Measurements from ENCODE around the gene ARHGAP8. TPM values are rescaled to one million over a fixed set of nuclear protein-coding genes. Genes with fewer than 3 reads are reported as not detected.
"Not testable (repeated sequence)": the region's sequence is repeated elsewhere in the genome, so short reads cannot be mapped to it uniquely, and the experiment has no call there.

The ARHGAP8 gene
- total RNA-seq, 1 donor from 2014 or later: not detected

DNA sequence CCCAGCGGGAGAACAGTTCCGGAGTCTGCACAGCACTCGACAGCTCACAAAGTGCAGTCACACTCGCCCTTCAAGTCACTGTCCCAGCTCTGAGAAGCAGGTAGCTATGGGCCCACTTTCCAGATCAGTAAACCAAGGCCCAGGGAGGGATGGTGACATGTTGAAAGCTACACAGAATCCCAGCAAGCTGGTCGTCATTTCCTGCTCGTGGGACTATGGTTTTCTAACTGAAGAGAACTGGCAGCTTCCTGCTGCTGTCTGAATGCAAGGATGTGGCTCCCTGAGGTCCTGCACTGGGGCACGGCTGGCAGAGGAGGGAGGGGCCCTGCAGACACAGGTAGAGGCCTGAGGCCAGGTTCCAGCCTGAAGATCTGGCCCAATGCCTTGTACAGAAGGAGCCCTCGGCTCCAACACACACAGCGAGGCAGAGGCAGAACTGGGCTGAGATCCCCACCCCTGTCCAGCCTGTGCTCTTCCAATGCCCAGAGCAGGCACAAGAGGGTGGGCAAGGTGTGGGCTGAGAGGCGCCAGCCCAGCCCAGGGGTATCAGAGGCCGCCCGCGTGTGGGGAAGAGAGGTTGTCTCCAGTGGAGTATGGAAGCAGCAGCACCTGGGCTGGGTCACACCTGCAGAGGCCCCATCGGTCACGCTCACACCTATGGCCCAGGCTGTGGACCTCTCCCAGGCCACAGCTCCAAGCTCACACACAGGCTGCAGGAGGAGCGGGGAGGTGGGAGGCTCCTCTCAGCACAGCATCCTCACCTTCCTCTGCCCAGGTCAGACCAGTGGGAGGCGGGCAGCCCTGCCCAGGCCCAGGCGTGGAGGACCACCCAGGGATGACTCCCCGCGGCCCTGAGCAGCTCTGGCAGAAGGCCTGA lies 138.3 kb downstream of the ARHGAP8 start:
- DNase-seq: no peak

DNA sequence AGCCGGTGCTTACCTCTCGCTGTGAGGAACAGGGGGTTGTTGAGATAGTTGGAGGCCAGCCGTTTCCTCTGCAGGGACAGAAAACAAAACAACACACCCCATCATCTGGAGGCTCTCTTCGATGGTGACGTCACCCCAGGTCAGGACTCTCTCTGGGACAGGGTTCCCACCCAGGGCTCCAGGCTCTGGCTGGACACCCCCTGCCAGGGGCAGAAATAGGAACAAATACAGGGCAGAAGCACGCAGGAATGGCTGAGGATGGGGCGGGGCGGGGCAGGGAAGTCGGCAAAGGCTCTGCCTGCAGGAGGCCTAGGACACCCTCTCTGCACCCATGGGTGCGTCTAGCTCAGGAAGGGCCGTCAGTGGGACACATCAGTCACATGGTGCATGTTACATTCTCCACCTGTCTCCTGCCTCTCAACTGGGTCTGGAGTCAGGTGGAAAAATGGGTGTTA lies 138.9 kb downstream of the ARHGAP8 start:
- DNase-seq: no peak

GRCh38 chr22:44891791-44892190 lies 139.4 kb downstream of the ARHGAP8 start:
- DNase-seq: no peak

DNA sequence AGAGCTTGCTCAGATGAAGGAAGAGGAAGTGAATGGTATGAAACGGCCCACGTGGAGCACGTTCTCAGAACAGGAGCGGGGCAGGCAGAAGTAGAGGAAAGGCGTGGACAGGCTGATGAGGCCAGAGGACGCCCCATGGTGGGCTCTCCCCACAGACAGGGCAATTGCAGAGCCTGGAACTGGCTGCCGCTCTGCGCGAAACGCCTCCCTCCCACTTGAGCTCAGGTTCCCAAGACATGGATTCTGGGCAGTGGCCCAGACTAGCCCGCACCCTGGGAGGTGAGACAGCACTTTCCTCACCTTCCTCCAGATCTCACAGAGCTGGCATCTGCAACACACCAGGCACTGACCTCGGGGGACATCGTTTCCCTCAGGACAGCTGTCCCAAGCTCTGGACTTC lies 139.9 kb downstream of the ARHGAP8 start:
- no peak for DNase-seq

DNA sequence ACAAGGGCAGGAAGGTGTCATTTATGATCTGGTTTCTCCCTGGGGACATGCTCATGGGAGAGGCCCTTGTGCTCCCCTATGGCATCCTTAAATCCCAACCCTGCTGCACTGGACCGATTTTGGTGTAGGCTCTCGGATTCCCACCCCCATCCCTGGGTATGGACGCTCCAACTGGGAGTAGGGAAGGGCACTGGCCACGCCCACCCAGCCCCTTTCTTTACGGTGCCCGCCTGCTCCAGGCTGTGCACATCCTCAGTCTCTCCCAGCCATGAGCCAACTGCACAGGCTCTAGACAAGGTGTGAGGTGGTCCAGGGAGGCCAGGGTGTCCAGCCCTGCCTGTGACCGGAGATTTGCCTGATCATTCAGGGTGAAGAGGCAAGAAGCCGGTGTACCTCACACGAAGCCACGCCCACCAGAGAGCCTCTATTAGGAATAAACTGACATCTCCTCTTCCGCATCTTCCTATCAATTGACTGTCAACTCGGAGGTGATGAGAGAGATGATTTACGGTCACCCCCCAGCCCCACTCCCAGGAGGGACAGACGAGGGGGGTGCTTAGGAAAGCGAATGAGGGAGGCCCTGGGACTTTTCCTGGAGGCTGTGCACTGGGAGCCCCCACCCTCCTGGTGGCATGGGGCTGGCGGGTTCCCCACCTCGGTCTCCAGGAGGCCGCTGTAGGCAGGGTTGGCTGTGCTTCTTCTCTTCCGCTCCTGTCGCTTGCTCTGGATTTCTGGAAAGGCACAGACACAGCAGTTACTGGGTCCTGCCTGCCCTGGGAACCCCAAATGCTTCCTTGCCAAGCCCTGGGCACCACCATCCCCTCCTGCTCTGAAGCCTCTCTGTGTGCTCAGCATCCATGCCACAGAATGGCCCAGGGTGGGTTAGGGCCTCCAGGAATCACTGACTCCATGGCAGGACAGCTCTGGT lies 140.7 kb downstream of the ARHGAP8 start:
- no peak for DNase-seq

DNA sequence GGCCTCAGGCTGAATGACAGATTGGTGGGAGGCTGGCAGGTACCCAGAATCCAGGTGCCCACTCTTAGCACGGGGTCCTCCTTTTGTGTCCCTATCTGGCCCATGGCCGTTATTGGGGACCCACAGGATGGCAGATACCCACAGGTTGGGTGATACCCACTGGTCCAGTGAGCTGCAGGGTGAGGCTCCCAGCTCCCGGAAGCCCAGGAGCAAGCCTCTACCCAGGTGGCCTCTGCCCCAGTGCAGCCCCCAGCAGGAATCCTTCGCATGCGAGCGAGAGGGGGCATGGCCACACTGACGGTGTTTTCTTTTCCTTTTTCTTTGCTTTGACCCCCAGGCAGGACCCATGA lies 141.3 kb downstream of the ARHGAP8 start:
- DNase-seq: no peak

DNA sequence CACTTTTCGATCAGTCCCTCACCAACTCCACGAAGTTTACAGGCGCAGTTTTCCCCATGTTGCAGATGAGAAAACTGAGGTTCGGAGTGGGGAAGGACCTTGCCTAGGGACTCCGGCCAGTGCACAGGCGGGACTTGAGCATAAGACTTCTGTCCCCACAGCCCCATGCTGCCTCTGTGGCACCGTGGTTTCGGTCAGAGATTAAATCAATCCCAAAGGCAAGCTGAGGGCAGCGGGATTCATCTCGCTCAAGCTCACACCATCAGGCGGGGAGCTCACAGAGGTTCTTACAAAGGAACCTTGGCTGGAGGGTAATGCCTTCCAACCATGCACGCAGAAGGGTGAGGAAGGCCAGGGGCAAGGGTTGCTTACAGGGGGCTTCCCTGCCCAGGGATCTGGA lies 141.9 kb downstream of the ARHGAP8 start:
- no peak for DNase-seq

GRCh38 chr22:44894782-44895181 lies 142.4 kb downstream of the ARHGAP8 start:
- no peak for DNase-seq

DNA sequence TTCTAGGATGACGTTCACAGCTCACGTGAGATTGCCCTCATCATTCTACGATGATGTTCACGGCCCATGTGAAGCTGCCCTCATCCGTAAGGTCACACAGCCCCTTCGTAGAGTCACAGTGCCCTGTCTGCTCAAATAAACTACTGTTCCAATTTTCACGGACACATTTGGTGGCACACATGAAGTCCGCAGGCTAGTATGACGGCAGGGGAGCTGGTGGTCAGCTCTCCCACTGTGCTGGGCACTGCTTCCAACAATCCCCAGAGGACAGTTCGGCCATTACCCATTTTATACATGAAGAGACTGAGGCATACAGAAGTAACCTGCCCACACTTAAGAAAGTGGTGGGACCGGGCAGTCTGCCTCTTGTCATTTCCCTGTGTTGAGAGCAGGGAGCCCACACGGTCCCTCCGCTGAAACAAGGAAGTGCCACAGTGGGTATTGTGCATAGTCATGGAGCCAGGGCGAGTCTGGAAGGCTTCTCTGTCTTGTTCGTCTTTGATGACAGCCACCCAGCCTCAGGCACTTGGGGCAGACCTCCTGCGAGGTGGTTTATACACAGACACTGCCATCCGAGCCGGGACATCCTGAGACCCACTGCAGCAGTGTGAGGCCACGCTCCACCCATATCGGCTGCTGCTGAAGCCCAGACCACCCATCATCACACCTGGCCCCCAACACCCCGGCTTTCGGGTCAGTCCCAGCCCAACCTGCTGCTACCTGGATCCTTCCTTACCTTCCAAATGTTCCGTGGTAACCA lies 143.1 kb downstream of the ARHGAP8 start:
- no peak for DNase-seq

DNA sequence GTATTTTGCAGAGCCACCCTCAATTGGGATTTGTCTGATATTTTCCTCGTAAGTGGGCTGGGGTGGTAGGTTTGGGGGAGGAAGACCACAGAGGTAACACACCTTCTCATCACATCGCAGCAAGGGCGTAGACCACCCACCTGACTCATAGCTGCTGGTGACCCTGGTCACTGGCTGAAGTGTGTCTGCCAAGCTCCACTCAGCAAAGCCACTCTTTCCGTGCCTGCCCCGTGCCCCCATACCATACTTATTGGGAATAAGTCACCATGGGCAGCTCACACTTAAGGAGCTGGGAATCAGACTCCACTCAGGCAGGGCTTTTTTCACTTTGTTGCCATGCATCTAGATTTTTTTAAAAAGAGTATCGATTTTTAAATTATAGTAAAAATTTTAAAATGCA lies 145.9 kb downstream of the ARHGAP8 start:
- no peak for DNase-seq

- peak; percentile 24 for DNase-seq
These were observed 148.9 kb downstream of the ARHGAP8 start for GRCh38 chr22:44901301-44901700.

DNA sequence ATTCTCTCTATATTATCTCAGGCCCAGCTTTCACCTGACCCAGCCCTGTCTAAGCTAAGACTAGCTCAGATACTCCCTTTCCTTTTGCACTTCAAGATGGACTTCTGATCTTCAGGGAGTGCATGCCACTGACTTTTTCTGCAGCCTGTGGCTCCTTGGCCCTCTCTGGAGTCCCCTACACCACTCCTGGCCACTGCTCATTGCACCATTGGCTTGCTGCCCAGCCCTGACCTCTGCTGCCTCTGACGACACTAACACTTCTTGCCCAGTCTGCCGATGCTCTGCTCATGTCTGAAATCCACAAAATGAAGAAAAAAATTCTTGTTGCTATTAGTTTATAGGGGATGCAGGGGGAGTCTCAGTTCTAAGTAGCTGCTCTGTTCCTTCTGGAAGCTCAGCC lies 150.8 kb downstream of the ARHGAP8 start:
- not testable (repeated sequence) for DNase-seq

DNA sequence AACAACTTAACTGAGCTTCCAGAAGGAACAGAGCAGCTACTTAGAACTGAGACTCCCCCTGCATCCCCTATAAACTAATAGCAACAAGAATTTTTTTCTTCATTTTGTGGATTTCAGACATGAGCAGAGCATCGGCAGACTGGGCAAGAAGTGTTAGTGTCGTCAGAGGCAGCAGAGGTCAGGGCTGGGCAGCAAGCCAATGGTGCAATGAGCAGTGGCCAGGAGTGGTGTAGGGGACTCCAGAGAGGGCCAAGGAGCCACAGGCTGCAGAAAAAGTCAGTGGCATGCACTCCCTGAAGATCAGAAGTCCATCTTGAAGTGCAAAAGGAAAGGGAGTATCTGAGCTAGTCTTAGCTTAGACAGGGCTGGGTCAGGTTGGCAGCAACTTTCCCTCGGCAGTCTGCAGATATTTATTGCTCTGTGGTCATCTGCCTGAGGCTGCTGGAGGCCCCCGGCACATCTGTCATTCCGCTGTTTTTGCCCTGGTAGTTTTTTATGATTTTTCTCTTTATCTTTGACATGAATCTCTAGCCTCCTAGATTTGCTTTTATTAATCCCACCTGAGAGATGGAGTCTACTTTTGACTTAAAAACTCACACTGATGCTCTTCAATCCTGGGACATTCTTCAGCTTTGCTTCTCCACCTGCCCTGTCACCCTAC lies 152.2 kb downstream of the ARHGAP8 start:
- DNase-seq: not testable (repeated sequence)

DNA sequence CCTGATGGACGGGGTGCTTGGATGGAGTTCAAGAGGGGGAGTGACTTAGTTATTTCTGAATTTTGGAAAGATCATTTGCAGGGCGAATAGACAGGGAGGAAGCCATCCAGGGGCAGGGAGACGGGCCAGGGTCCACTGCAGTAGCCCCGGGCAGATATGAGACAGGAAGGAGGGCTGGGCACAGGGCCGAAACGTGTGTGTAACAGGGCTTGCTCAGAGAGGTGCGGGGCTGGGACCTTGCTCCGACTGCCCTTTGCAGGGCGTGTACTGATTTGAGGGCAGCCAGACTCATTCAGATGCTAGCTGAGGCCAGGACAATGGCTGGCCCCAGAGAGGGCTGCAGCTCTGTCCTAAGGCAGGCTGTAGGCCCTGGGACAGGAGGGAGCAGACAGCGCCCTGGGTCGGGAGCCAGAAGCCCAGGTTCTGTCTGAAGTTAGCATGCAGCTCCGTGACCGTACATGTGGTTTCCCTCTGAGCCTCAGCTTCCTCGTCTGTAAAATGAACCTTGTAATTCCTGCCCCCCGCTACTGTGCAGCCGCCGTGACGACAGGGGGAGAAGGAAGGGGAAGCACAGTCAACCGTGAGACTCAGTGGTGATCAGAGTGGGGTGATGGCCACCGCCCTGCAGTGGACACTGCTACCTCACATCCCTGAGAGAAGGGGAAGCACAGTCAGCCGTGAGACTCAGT lies 154.0 kb downstream of the ARHGAP8 start:
- no peak for DNase-seq

DNA sequence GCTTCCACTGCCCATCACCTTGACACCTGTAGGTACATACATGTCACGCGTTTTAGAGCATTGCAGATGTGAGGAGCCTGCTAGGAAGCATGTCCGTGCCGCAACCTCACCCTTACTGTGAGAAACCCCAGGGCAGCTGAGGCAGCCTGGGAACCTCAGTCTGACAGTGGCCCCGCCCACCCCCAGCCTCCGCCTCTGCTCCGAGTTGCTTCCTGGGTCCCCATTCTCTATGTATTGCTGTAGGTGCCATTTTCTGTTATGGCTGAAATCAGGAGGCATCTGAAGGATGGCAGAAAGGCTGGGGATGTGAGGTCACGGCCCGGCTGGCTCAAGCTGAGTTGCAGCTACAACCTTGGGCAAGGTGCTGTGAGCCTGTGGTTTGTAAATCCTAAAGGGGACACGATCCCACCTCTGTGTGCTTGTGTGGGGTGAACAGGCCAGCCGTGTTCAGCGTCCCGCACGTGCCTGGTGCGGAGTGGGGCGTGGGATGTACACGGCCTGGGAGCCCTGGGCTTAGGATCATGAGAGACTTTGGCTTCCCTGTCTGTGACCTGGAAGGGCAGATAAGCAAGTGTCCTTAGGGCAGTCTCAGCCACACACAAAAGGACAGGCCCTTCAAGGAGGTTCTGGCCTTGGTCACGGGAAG lies 154.7 kb downstream of the ARHGAP8 start:
- DNase-seq: no peak

DNA sequence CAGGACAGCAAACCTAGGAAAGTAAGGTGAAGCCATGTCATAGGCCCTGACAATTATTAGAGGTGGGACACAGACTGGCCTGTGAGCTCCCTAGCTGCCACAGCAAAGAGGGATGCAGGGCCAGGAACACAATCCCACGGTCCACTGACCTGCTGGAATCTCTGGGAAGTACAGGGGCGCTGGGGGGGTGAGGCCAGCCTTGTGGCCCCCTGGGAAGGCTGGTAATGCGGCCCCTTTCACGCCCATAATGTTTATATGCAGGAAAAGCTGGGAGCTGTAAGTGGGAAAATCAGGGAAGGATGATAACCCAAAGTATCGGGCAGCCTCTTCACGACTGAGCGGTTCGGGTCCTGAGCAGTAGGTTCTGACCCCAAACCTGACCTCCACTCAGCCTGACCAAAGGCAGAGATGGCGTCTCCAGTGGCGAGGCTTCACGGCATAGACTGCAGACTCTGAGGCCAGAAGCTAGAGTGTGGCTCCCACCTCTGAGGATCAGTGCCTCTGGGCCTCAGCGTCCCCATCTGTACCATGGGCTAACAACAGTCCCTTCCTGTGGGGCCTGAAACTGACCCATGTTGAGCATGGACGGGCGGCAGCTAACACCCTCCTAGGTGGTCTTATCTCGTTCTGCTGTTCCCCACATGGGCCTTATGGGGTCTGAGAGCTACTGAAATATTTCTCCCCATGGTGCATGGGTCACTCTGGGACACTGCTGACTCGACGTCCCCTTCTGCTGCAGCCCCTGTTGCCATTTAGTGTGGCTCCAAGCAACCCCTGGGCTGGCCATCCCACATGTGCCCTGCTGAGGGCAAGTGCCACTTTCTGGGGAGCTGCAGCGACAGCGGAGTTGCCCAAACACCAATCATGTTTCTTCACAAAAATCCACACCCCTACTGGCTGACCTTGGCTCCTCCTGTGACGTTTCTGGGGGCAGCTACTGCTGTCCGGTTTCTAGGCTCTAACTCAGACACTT lies 155.7 kb downstream of the ARHGAP8 start:
- no peak for DNase-seq

DNA sequence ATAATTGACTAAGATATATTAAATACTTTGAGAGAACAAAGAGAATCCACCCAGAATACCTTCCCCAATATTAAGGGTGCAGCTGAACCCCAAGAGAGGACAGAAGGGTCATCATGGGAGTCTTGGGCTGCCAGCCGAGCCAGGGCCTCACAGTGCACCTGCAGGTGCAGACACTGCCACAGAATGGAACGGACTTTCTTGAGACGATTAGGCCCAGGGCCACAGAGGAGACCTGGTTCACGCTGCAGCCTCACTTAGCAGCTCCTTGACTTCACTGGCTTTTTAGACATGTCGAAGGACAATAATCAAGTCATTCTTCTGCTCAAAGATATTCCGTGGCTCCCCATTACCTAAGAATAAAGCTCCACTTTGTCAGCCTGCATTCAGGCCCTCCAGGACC lies 156.9 kb downstream of the ARHGAP8 start:
- DNase-seq: no peak

Measured in dermis blood vessel endothelial cell (primary cell).